Psoas muscle (tissue), 8 donors: ENCODE results near the gene VAC14. TPM values are rescaled to one million over a fixed set of nuclear protein-coding genes. Genes with fewer than 3 reads are reported as not detected.

Source experiments
- ATAC-seq, 4 donors: fragments of 200-7000 bp; cut with Tn5 transposase; one replicate each; pipeline ENCODE4 v1.9.1; 2020; ENCODE audit warnings: moderate library complexity in 3 of 4, mild to moderate bottlenecking in 2 of 4
- DNase-seq, 2 donors: peaks; one replicate each; pipeline ENCODE4 v3.0.0-alpha.2; 2020
- H3K27ac ChIP-seq: fragments of 200-600 bp; one replicate; pipeline ENCODE4 v1.8.0; 2022
- H3K27me3 ChIP-seq, 3 donors: fragments of 200-600 bp in 1 of 3; one replicate each; pipeline versions ENCODE4 v1.6.1 to v1.8.0; 2013 to 2022; ENCODE audit warnings: low read length in 2 of 3, mild to moderate bottlenecking in 2 of 3, moderate library complexity in 1 of 3; ENCODE audit not compliant: insufficient read depth in 3 of 3
- H3K36me3 ChIP-seq, 2 donors: fragments of 200-600 bp in 1 of 2; one replicate each; pipeline versions ENCODE4 v1.6.1 to v1.8.0; 2013 to 2022; ENCODE audit warnings: low read depth in 1 of 2, mild to moderate bottlenecking in 1 of 2, moderate library complexity in 1 of 2; ENCODE audit not compliant: insufficient read depth in 1 of 2
- H3K4me1 ChIP-seq: fragments of 200-600 bp; one replicate; pipeline ENCODE4 v1.8.0; 2022
- H3K4me3 ChIP-seq: fragments of 200-600 bp; one replicate; pipeline ENCODE4 v1.8.0; 2022; ENCODE audit warnings: mild to moderate bottlenecking
- H3K9me3 ChIP-seq: fragments of 200-600 bp; one replicate; pipeline ENCODE4 v1.8.0; 2022
- WGBS, 3 donors: extraction: QIAGEN DNeasy Blood & Tissue Kit; methylation state at CpG; one replicate each; pipeline versions ENCODE4 v1.1.6 to v1.1.7; 2013; 5-methylcytosine and 5-hydroxymethylcytosine counted together
- intact Hi-C, 2 donors: fragments of 100-400 bp; cut with DNase I; formaldehyde crosslinking; loops; one replicate each; pipeline versions ENCODE4 v1.11.0 to v1.14.2; 2022
- polyA plus RNA-seq, 3 donors: library from polyadenylated mRNA; stranded (reverse); fragments of 200-250 nt; gene quantifications; one replicate each; pipeline ENCODE4 v1.2.3, GENCODE V29; 2013
- total RNA-seq, 4 donors: library from RNA; stranded (reverse); fragmentation: NEBNext Ultra II Directional in 2 of 4; extraction: Animal tissue kit (Norgen Biotek cat#: 25700) in 2 of 4; gene quantifications; one replicate each; pipeline versions ENCODE4 v1.2.1 to v1.2.4, GENCODE V29; 2021 to 2023
- TF ChIP-seq, protein P1 (sequence below): fragments of 200-600 bp; IDR thresholded peaks from one replicate; pipeline ENCODE4 v1.8.0; 2022; ENCODE audit warnings: antibody characterized with exemption
- donor health status: healthy with polysubstance abuse.
- donor health status: DM: no; HTN: no; CAD: no; lungs with moderate emphysema.
- donor health status: Bipolar disorder and iron deficiency.
- donor health status: healthy.
- donor health status: DM: yes; HTN: yes; CAD: no.
- donor health status: DM: no; HTN: no; CAD: no.
- donor health status: DM: no; HTN: no; CAD: no.
- donor health status: DM: yes; HTN: yes; CAD: no.

Gene VAC14
- total and polyA plus RNA-seq, 7 donors: 19.9 to 24.3 (median 23.0) TPM

DNA sequence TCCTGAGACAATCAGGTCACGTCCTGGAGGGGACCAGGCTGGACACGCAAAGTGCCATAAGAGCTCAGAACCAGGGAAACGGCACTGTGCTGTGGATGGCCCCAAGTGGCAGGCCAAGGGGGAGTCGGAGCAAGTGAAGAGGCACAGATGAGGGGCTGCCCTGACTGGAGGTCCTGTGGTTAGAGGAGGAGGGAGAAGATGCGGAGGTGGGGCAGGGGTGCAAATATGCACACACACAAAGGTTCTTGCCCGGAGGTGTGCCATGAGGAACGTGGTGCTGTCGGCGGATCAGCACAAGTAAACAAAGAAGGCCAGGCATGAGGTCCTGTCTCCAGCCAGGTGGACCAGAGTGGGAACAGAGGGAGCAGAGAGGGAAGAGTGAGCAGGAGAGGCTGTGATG lies 23.5 kb downstream of the VAC14 start:
- Histone ChIP-seq H3K4me3 (no peak overlapping the region), H3K27me3 (no peaks in the 10 kb centered on the region), H3K4me1 (peaks cover 13% of the 10 kb centered on the region), H3K9me3 (no peaks in the 10 kb centered on the region), H3K27ac (no peak overlapping the region), H3K36me3 (peaks cover 8 to 45% of the 10 kb centered on the region in 2 donors)
- DNase-seq (no peak), ATAC-seq (no peak)
- TF ChIP-seq, protein P1, sequence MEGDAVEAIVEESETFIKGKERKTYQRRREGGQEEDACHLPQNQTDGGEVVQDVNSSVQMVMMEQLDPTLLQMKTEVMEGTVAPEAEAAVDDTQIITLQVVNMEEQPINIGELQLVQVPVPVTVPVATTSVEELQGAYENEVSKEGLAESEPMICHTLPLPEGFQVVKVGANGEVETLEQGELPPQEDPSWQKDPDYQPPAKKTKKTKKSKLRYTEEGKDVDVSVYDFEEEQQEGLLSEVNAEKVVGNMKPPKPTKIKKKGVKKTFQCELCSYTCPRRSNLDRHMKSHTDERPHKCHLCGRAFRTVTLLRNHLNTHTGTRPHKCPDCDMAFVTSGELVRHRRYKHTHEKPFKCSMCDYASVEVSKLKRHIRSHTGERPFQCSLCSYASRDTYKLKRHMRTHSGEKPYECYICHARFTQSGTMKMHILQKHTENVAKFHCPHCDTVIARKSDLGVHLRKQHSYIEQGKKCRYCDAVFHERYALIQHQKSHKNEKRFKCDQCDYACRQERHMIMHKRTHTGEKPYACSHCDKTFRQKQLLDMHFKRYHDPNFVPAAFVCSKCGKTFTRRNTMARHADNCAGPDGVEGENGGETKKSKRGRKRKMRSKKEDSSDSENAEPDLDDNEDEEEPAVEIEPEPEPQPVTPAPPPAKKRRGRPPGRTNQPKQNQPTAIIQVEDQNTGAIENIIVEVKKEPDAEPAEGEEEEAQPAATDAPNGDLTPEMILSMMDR: no peak
- 92 to 94% (median 93%) methylated on average over 9 of the region's 9 CpGs for WGBS, 3 donors
- intact Hi-C loops: no loop called here

GRCh38 chr16:70775399-70775798 lies 25.6 kb downstream of the VAC14 start:
- 85 to 95% (median 89%) methylated on average over 4 of the region's 4 CpGs for WGBS, 3 donors
- Histone ChIP-seq H3K27me3 (no peaks in the 10 kb centered on the region), H3K4me1 (peaks cover 32% of the 10 kb centered on the region), H3K36me3 (peaks cover 1 to 27% of the 10 kb centered on the region in 2 donors), H3K9me3 (no peaks in the 10 kb centered on the region), H3K27ac (no peak overlapping the region), H3K4me3 (no peak overlapping the region)
- TF ChIP-seq, protein P1: no peak
- ATAC-seq (no peak), DNase-seq (no peak)
- intact Hi-C loops: no loop called here

GRCh38 chr16:70774261-70774660 lies 26.7 kb downstream of the VAC14 start:
- DNase-seq: no peak
- Histone ChIP-seq H3K27me3 (no peaks in the 10 kb centered on the region), H3K36me3 (peaks cover 0 to 18% of the 10 kb centered on the region in 2 donors), H3K9me3 (no peaks in the 10 kb centered on the region), H3K27ac (no peak overlapping the region), H3K4me1 (peaks cover 38% of the 10 kb centered on the region), H3K4me3 (no peak overlapping the region)
- ATAC-seq: no peak
- intact Hi-C loops: loop anchor here (5.0 kb wide), 2 partner anchors 92 to 247 kb away; no protein-coding TSS in a partner anchor
- 93 to 96% (median 94%) methylated on average over 13 of the region's 13 CpGs for WGBS, 3 donors
- TF ChIP-seq, protein P1: no peak

DNA sequence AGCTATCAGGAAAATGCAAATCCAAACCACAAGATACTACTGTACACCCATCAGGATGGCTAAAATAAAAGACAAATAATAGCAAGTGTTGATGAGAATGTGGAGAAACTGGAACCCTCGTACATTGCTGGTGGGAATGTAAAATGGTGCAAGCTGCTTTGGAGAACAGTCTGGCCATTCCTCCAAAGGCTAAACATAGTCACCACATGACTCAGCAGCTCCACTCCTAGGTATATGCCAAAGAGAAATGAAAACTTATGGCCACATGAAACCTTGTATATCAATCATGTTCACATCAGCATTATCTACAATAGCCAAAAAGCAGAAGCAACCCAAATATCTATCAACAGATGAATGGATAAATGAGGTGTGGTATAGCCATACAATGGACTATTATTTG lies 28.5 kb downstream of the VAC14 start:
- H3K36me3 ChIP-seq: peaks cover 0 to 14% of the 10 kb centered on the region in 2 donors
- H3K9me3 ChIP-seq: no peaks in the 10 kb centered on the region
- peak overlapping the region; percentile 49 for H3K27ac ChIP-seq
- 32 to 46% (median 35%) methylated on average over 1 of the region's 1 CpG for WGBS, 3 donors
- DNase-seq: no peak
- H3K4me1 ChIP-seq: peaks cover 38% of the 10 kb centered on the region
- peak; percentile 38 to 72 (median 62) for ATAC-seq
- H3K27me3 ChIP-seq: no peaks in the 10 kb centered on the region
- TF ChIP-seq, protein P1: no peak
- intact Hi-C loops: loop anchor here (5.0 kb wide), 2 partner anchors 90 to 245 kb away; no protein-coding TSS in a partner anchor
- H3K4me3 ChIP-seq: no peak overlapping the region
